Keratinocyte (primary cell): ENCODE data around the gene RGS9BP.

Experiments used
- CTCF ChIP-seq, 3 experiments: IDR thresholded peaks in 1 of 3; conservative IDR thresholded peaks in 1 of 3; optimal IDR thresholded peaks in 1 of 3; 2 replicates in 2 of 3; 3 replicates in 1 of 3; pipeline versions ENCODE3 to v1.5.1; 2011; ENCODE audit warnings: low read length in 3 of 3, mild to moderate bottlenecking in 3 of 3, moderate library complexity in 2 of 3, control low read depth in 1 of 3, inconsistent platforms in 1 of 3; ENCODE audit not compliant: insufficient read depth in 2 of 3; ENCODE audit errors: extremely low read depth in 1 of 3
- EZH2 ChIP-seq: IDR thresholded peaks from one replicate; pipeline ENCODE4 v1.6.1; 2012; ENCODE audit warnings: inconsistent platforms, mild to moderate bottlenecking, low read length, moderate library complexity

GRCh38 chr19:32687681-32688080, 12.0 kb downstream of the RGS9BP start:
- TF ChIP-seq CTCF (optimal IDR thresholded peaks at IDR 0.05 in 1 of 3, IDR thresholded peaks at IDR 0.05 in 1 of 3, conservative IDR thresholded peaks at IDR 0.05 in 1 of 3; ENCODE audit: extremely low read depth in 1 of 3, insufficient read depth in 2 of 3, low read length in 3 of 3) (no peak), EZH2 (no peak)
